Parathyroid adenoma (tissue), 2 donors: Measurements from ENCODE around the gene EPS8L2.

Experiments
- H2AFZ ChIP-seq: fragments of 300-600 bp; sonication (generic); one replicate; pipeline ENCODE4 v1.7.0; 2017; ENCODE audit warnings: antibody characterized with exemption, mild to moderate bottlenecking
- H3K27ac ChIP-seq: fragments of 300-600 bp; sonication (generic); one replicate; pipeline ENCODE4 v1.7.0; 2017
- H3K27me3 ChIP-seq: fragments of 300-600 bp; sonication (generic); one replicate; pipeline ENCODE4 v1.7.0; 2017; ENCODE audit warnings: low read length; ENCODE audit not compliant: control insufficient read depth, insufficient read depth
- H3K36me3 ChIP-seq: fragments of 300-600 bp; sonication (generic); one replicate; pipeline ENCODE4 v1.7.0; 2017; ENCODE audit warnings: low read length; ENCODE audit not compliant: control insufficient read depth, insufficient read depth
- H3K4me1 ChIP-seq: fragments of 300-600 bp; sonication (generic); one replicate; pipeline ENCODE4 v1.7.0; 2017; ENCODE audit warnings: control low read depth
- H3K4me2 ChIP-seq: fragments of 300-600 bp; sonication (generic); one replicate; pipeline ENCODE4 v1.7.0; 2017; ENCODE audit warnings: low read length
- H3K4me3 ChIP-seq: fragments of 300-600 bp; sonication (generic); one replicate; pipeline ENCODE4 v1.7.0; 2017; ENCODE audit warnings: low read depth, low read length
- H3K79me2 ChIP-seq: fragments of 300-600 bp; sonication (generic); one replicate; pipeline ENCODE4 v1.7.0; 2017; ENCODE audit warnings: control low read depth
- H3K9ac ChIP-seq: fragments of 300-600 bp; sonication (generic); one replicate; pipeline ENCODE4 v1.7.0; 2017; ENCODE audit warnings: mild to moderate bottlenecking
- H3K9me3 ChIP-seq: fragments of 300-600 bp; sonication (generic); one replicate; pipeline ENCODE4 v1.7.0; 2017; ENCODE audit warnings: low read length; ENCODE audit not compliant: control insufficient read depth
- TF ChIP-seq, protein P1 (sequence below): fragments of 300-600 bp; sonication (generic); IDR thresholded peaks from one replicate; pipeline ENCODE4 v1.7.0; 2017; ENCODE audit warnings: antibody characterized with exemption, mild to moderate bottlenecking
- donor health status: primary hyperparathyroidism.

EPS8L2 gene

GRCh38 chr11:764322-765024 is 58.4 kb downstream of the EPS8L2 start:
- Histone ChIP-seq H3K79me2 (no peaks in the 10 kb centered on the region), H3K4me1 (no peaks in the 10 kb centered on the region), H3K9ac (no peak overlapping the region), H3K9me3 (no peaks in the 10 kb centered on the region), H3K36me3 (no peaks in the 10 kb centered on the region), H3K27me3 (no peaks in the 10 kb centered on the region), H3K4me3 (no peak overlapping the region), H3K4me2 (no peak overlapping the region), H2AFZ (no peak overlapping the region), H3K27ac (no peak overlapping the region)
- TF ChIP-seq, protein P1, sequence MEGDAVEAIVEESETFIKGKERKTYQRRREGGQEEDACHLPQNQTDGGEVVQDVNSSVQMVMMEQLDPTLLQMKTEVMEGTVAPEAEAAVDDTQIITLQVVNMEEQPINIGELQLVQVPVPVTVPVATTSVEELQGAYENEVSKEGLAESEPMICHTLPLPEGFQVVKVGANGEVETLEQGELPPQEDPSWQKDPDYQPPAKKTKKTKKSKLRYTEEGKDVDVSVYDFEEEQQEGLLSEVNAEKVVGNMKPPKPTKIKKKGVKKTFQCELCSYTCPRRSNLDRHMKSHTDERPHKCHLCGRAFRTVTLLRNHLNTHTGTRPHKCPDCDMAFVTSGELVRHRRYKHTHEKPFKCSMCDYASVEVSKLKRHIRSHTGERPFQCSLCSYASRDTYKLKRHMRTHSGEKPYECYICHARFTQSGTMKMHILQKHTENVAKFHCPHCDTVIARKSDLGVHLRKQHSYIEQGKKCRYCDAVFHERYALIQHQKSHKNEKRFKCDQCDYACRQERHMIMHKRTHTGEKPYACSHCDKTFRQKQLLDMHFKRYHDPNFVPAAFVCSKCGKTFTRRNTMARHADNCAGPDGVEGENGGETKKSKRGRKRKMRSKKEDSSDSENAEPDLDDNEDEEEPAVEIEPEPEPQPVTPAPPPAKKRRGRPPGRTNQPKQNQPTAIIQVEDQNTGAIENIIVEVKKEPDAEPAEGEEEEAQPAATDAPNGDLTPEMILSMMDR = no peak

DNA sequence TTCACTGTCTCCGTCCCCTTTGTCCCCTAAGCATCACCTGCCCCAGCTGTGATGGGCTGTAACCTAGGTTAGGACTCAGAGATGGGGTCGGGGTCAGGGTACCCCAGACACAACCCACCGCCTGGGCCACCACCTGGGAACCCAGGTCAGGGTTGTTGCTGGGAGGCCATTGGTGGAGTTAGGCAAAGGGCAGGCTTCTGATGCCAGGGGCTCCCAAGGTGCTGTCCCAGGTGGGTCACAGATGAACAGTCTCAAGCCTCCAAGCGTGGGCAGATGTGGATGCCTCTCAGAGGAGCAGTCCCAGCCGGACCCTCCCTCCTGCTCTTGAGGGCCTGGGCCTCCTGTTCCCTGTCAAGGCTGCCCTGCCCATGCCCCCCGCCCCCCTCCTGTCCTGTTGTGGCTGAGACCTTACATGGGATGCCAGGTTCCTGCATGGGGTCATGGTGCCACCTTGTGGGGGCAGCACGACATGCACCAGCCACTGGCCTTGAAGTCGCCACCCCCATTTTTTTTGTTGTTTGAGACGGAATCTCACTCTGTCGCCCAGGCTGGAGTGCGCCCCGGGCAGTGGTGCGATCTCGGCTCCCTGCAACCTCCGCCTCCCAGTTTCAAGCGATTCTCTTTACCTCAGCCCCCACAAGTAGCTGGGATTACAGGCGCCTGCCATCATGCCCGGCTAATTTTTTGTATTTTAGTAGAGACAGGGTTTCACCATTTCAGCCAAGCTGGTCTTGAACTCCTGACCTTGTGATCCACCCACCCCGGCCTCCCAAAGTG is 59.2 kb downstream of the EPS8L2 start:
- Histone ChIP-seq H3K4me1 (no peaks in the 10 kb centered on the region), H3K9ac (no peak overlapping the region), H3K79me2 (no peaks in the 10 kb centered on the region), H3K27me3 (no peaks in the 10 kb centered on the region), H3K27ac (no peak overlapping the region), H3K4me3 (no peak overlapping the region), H3K36me3 (no peaks in the 10 kb centered on the region), H2AFZ (no peak overlapping the region), H3K9me3 (no peaks in the 10 kb centered on the region), H3K4me2 (no peak overlapping the region)
- TF ChIP-seq, protein P1 = peak; percentile 40

- Histone ChIP-seq H3K4me2 (no peak overlapping the region), H3K36me3 (no peaks in the 10 kb centered on the region), H3K4me3 (no peak overlapping the region), H3K9ac (no peak overlapping the region), H2AFZ (no peak overlapping the region), H3K27me3 (no peaks in the 10 kb centered on the region), H3K27ac (no peak overlapping the region), H3K9me3 (no peaks in the 10 kb centered on the region), H3K4me1 (no peaks in the 10 kb centered on the region), H3K79me2 (no peaks in the 10 kb centered on the region)
- TF ChIP-seq, protein P1 = no peak
Measured at GRCh38 chr11:765802-766091, 59.7 kb downstream of the EPS8L2 start.

GRCh38 chr11:766106-766935 is 60.3 kb downstream of the EPS8L2 start:
- TF ChIP-seq, protein P1 = no peak
- no peak overlapping the region for H3K4me3 ChIP-seq
- no peak overlapping the region for H3K9ac ChIP-seq
- no peaks in the 10 kb centered on the region for H3K79me2 ChIP-seq
- H3K36me3 ChIP-seq = no peaks in the 10 kb centered on the region
- no peak overlapping the region for H3K27ac ChIP-seq
- no peaks in the 10 kb centered on the region for H3K9me3 ChIP-seq
- H3K27me3 ChIP-seq = no peaks in the 10 kb centered on the region
- H3K4me2 ChIP-seq = no peak overlapping the region
- no peaks in the 10 kb centered on the region for H3K4me1 ChIP-seq
- no peak overlapping the region for H2AFZ ChIP-seq
